HG02970 (cell line): ENCODE data around the gene SNRPD3.
"Not testable (repeated sequence)": the region's sequence is repeated elsewhere in the genome, so short reads cannot be mapped to it uniquely, and the experiment has no call there.

Experiments used
- ATAC-seq: cut with Tn5 transposase; IDR thresholded peaks from one replicate; pipeline ENCODE4 v1.9.1; 2021; ENCODE audit warnings: mild to moderate bottlenecking, moderate library complexity, moderate number of reproducible peaks; ENCODE audit not compliant: unreplicated experiment, low FRiP score

SNRPD3 gene

GRCh38 chr22:24603770-24604629, 48.2 kb downstream of the SNRPD3 start:
- not testable (repeated sequence) for ATAC-seq

- not testable (repeated sequence) for ATAC-seq
Measured at GRCh38 chr22:24606340-24606739, 50.5 kb downstream of the SNRPD3 start.

GRCh38 chr22:24607429-24607983, 51.7 kb downstream of the SNRPD3 start:
- ATAC-seq, result not testable (repeated sequence)

- ATAC-seq, result not testable (repeated sequence)
Measured at GRCh38 chr22:24608327-24608726, 52.5 kb downstream of the SNRPD3 start.

GRCh38 chr22:24609888-24610287, 54.1 kb downstream of the SNRPD3 start:
- ATAC-seq, result not testable (repeated sequence)

- not testable (repeated sequence) for ATAC-seq
Measured at GRCh38 chr22:24614794-24615193, 59.0 kb downstream of the SNRPD3 start.

- not testable (repeated sequence) for ATAC-seq
Measured at GRCh38 chr22:24621244-24621643, 65.4 kb downstream of the SNRPD3 start.

GRCh38 chr22:24622596-24622995, 66.8 kb downstream of the SNRPD3 start:
- not testable (repeated sequence) for ATAC-seq
